ENCODE results near the gene PKP2.

- no peak for TF ChIP-seq POLR2A (IDR thresholded peaks at IDR 0.05)
- no peak for TF ChIP-seq CTCF (IDR thresholded peaks at IDR 0.05)
These were observed 6.7 kb upstream of the PKP2 start for GRCh38 chr12:32903318-32903717.
